GM12878 (cell line): ENCODE results near the gene NDC80.

ENCODE experiments used
- CHD2 ChIP-seq: IDR thresholded peaks from 2 replicates; pipeline ENCODE4 v1.6.1; 2011; ENCODE audit warnings: low read depth, low read length, improper control_type of control experiment, borderline replicate concordance
- ZNF384 ChIP-seq: IDR thresholded peaks from 2 replicates; pipeline ENCODE4 v1.6.1; 2012; ENCODE audit warnings: low read depth, mild to moderate bottlenecking, low read length, improper control_type of control experiment, borderline replicate concordance
- TF ChIP-seq, protein P1 (sequence below), 3 experiments: IDR thresholded peaks in 2 of 3; conservative IDR thresholded peaks in 1 of 3; 2 replicates each; pipeline ENCODE4 v1.5.1; 2011; ENCODE audit warnings: low read depth in 3 of 3, low read length in 3 of 3, mild to moderate bottlenecking in 3 of 3, control low read depth in 2 of 3, moderate library complexity in 2 of 3, inconsistent platforms in 1 of 3, mixed read lengths in 1 of 3; ENCODE audit not compliant: control insufficient read depth in 2 of 3, insufficient read depth in 1 of 3; ENCODE audit errors: extremely low read depth in 1 of 3

DNA sequence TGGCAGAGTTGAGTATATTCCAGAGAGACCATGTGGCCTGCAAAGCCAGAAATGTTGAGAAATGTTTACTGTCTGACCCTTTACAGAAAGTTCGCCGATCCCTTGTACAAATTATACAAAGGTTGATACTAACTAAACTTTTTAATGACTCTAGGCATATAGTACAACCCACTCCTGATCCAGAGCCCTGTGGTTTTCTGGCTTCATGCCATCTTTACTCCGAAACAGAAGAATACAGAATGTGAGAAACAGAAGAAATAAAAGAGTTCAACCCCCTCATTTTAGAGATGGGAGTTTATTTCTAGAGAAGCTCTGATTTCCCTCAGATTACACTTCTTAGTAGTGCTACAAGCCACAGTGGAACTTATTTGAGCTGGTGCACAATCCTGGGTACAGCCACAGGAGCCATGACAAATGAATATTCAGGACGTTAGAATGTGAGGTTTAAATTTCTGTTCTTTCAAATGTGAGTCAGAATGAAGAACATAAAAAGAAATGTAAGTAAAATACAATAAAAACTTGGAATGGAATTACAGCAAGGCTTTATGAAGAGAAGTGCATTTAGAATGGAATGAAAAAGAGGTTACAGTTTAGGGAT is 46.1 kb downstream of the NDC80 start:
- TF ChIP-seq, protein P1, sequence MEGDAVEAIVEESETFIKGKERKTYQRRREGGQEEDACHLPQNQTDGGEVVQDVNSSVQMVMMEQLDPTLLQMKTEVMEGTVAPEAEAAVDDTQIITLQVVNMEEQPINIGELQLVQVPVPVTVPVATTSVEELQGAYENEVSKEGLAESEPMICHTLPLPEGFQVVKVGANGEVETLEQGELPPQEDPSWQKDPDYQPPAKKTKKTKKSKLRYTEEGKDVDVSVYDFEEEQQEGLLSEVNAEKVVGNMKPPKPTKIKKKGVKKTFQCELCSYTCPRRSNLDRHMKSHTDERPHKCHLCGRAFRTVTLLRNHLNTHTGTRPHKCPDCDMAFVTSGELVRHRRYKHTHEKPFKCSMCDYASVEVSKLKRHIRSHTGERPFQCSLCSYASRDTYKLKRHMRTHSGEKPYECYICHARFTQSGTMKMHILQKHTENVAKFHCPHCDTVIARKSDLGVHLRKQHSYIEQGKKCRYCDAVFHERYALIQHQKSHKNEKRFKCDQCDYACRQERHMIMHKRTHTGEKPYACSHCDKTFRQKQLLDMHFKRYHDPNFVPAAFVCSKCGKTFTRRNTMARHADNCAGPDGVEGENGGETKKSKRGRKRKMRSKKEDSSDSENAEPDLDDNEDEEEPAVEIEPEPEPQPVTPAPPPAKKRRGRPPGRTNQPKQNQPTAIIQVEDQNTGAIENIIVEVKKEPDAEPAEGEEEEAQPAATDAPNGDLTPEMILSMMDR (IDR thresholded peaks at IDR 0.05 in 2 of 3, conservative IDR thresholded peaks at IDR 0.05 in 1 of 3; ENCODE audit: control insufficient read depth in 2 of 3, extremely low read depth in 1 of 3, insufficient read depth in 1 of 3, low read depth in 3 of 3, low read length in 3 of 3) = no peak
- TF ChIP-seq ZNF384 (no peak), CHD2 (no peak)
